GM21737 (cell line): ENCODE results near the gene DOCK2.
A peak's percentile ranks its signal among the peaks of the same experiment; 100 is the strongest.
"Not testable (repeated sequence)": the region's sequence is repeated elsewhere in the genome, so short reads cannot be mapped to it uniquely, and the experiment has no call there.

Experiments used
- ATAC-seq: cut with Tn5 transposase; IDR thresholded peaks from one replicate; pipeline ENCODE4 v1.9.1; 2021; ENCODE audit warnings: mild to moderate bottlenecking, moderate library complexity; ENCODE audit not compliant: unreplicated experiment

DOCK2 gene

GRCh38 chr5:169637085-169637548, at the start of gene DOCK2:
Gene DOCK2 (plus strand): TSS chr5:169637275. CDS start chr5:169637327, 52 bp downstream.
- ATAC-seq: peak; percentile 88

DNA sequence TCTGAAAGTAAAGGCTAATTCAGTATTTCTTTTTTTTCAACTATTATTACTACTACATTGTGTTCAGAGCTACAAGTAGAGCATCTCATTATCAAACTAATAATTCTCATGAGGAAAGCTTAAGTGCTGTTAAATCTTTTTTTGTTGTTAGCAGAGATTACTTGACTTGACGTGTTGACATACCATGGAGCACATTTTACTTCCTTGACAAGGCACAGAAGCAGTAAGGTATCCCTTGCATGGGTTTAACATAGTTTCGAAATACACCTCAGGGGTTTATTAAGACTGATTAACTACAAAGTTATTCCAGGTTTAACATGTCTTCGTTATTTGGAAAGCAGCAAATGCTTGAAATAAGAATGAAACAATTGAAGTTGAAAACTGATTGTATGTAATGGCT, 46.5 kb upstream of the DOCK2 start:
- ATAC-seq: no peak

GRCh38 chr5:169591636-169592035, 45.4 kb upstream of the DOCK2 start:
- ATAC-seq: no peak

DNA sequence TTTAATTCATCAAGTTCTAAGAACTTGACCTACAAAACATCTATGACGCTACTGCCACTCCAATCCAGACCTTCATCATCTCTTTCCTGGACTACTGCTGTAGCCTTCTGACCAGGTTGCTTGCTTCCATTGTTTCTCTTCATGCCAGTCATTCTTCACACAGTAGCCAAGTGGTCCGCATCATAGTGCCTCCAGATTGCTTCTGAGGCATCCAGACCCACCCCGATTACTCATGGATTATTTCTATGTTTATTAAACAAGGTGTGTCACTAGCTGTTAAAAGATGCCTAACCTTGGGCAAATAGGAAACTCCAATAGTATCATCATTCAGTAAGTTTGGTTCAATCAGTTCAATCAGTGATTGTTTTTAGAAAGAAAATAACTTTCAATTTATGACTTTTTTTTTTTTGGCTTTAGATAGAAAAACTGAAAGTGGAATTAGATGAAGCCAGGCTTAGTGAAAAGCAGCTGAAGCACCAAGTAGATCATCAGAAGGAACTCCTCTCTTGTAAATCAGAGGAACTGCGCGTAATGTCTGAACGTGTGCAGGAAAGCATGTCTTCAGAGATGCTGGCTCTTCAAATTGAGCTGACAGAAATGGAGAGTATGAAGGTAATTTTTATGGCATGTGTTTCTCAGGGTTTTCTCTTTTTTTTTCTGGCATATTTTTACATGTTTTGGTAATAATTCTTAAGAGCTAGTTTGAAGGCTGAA, 44.0 kb upstream of the DOCK2 start:
- no peak for ATAC-seq

- ATAC-seq: no peak
Observed at GRCh38 chr5:169595172-169595820, 41.8 kb upstream of the DOCK2 start.

GRCh38 chr5:169599451-169599850, 37.6 kb upstream of the DOCK2 start:
- no peak for ATAC-seq

- ATAC-seq: no peak
Observed at GRCh38 chr5:169602535-169602934, 34.5 kb upstream of the DOCK2 start.

- ATAC-seq: no peak
Observed at GRCh38 chr5:169606279-169606678, 30.8 kb upstream of the DOCK2 start.

- ATAC-seq: no peak
Observed at GRCh38 chr5:169607882-169608281, 29.2 kb upstream of the DOCK2 start.

GRCh38 chr5:169609716-169610115, 27.4 kb upstream of the DOCK2 start:
- no peak for ATAC-seq

- no peak for ATAC-seq
Observed at GRCh38 chr5:169610606-169611005, 26.5 kb upstream of the DOCK2 start.

DNA sequence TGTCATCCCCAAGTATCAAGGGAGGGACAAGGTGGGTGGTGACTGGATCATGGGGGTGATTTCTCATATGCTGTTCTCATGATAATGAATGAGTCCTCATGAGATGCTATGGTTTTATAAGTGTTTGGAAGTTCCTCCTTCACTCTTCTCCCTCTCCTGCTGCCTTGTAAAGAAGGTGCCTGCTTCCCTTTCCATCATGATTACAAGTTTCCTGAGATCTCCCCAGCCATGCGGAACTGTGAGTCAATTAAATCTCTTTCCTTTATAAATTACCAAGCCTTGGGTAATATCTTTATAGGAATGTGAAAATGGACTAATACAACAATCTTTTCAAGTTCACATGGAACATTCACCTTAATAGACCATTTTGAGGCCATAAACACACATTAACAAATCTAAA, 21.5 kb upstream of the DOCK2 start:
- ATAC-seq: no peak

DNA sequence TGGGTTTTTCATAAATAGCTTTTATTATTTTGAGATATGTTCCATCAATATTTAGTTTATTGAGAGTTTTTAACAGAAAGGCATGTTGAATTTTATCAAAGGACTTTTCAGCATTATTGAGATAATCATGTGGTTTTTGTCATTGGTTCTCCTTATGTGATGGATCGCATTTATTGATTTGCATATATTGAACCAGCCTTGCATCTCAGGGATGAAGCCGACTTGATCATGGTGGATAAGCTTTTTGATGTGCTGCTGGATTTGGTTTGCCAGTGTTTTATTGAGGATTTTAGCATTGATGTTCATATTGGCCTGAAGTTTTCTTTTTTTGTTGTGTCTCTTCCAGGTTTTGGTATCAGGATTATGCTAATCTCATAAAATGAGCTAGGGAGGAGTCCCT, 12.8 kb upstream of the DOCK2 start:
- not testable (repeated sequence) for ATAC-seq

DNA sequence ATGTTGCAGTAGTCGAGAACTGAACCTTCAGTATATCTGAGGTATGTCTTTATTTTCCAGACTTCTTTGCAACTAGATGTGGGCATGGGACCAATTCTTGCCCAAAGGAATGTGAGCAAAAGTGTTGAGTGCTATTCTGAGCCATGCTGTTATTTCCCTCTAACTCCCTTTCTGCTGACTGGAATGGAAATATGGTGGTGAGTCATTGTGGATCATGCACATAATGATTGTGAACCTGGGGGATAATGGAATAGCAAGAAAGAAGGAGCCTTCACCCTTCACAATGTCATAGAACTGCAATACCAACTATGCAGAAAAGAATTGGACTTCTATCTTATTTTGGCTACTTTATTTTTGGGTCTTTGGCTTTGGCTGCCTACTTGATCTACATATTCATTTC, 10.3 kb upstream of the DOCK2 start:
- no peak for ATAC-seq

- ATAC-seq: no peak
Observed at GRCh38 chr5:169627551-169627950, 9.5 kb upstream of the DOCK2 start.

- no peak for ATAC-seq
Observed at GRCh38 chr5:169628892-169629291, 8.2 kb upstream of the DOCK2 start.

- ATAC-seq: no peak
Observed at GRCh38 chr5:169629847-169630548, 7.1 kb upstream of the DOCK2 start.

GRCh38 chr5:169631360-169631759, 5.7 kb upstream of the DOCK2 start:
- ATAC-seq: no peak

- no peak for ATAC-seq
Observed at GRCh38 chr5:169632946-169633345, 4.1 kb upstream of the DOCK2 start.

DNA sequence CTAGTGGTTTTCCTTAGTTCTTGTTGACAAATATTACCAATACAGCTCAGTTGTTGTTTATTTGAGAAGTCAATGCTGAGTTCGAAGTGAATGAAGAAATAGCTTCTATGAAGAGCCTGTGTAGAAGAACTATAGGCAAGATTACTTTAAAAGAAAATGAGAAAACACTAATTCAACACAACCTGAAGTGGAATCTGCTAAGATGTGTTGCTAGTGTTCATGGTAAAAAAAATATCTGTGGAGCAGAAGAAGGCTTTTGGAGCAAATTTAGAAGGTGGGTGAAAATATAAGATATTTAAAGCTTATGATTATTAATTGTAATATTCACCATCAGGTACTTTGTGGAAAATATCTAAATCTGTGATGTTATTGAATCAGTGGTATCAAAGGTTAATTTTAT, 2.5 kb upstream of the DOCK2 start:
- ATAC-seq: no peak

GRCh38 chr5:169635936-169636335, 1.1 kb upstream of the DOCK2 start:
- no peak for ATAC-seq
